GM19240 (cell line): Measurements from ENCODE around the gene SHC2.
"Not testable (repeated sequence)": the region's sequence is repeated elsewhere in the genome, so short reads cannot be mapped to it uniquely, and the experiment has no call there.

ENCODE experiments used
- DNase-seq: peaks from one replicate; pipeline ENCODE4 v3.0.0; 2011; ENCODE audit warnings: low spot score; ENCODE audit not compliant: insufficient read length

Gene SHC2

GRCh38 chr19:390386-391206, 70.2 kb downstream of the SHC2 start:
- no peak for DNase-seq

DNA sequence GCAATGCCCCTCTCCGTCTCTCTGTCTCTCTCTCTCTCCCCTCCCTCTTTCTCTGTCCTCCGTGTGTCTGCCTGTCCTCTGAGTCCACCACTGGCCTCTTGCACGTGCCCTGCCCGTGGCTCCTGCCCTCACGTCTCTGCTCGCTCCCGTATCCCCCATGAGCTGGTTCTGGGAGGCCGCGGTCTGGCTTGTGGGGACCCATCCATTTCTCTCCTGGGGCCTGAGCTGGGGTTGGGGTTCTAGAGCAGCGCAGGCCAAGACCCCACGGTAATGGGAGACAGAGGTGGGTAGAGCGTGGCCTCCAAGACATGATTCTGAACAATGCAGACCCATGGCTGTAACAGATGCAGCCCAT, 70.9 kb downstream of the SHC2 start:
- DNase-seq: no peak

DNA sequence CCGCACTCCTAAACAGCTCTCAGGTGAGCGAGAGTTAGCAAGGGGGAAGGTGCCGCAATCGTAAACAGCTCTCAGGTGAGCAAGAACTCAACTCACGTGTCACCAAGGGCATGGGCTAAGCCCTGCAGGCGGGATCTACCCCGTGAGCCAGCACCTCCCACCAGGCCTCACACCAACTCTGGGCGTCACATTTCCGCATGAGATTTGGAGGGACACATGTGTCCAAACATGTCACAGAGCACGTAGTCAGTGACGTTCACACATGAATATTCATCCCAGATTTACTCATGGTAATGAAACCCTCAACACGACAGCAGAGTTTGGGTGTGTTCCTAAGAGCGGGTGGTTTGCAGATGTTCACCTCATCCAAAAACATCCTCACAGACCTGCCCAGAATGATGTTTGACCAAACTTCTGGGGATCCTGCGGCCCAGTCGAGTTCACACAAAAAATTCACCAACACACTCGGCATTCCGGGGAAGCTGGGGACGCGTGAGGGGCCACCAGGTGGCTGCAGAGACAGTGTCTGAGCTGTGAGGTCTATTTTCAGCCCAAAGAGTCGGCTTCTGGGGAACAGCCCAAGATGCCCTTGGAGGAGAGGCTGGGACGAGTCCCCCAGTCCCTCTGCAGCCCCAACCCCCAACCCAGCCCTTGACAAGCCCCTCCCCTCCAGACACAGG, 71.4 kb downstream of the SHC2 start:
- no peak for DNase-seq

GRCh38 chr19:388691-389090, 72.1 kb downstream of the SHC2 start:
- no peak for DNase-seq

GRCh38 chr19:387777-388176, 73.1 kb downstream of the SHC2 start:
- no peak for DNase-seq

DNA sequence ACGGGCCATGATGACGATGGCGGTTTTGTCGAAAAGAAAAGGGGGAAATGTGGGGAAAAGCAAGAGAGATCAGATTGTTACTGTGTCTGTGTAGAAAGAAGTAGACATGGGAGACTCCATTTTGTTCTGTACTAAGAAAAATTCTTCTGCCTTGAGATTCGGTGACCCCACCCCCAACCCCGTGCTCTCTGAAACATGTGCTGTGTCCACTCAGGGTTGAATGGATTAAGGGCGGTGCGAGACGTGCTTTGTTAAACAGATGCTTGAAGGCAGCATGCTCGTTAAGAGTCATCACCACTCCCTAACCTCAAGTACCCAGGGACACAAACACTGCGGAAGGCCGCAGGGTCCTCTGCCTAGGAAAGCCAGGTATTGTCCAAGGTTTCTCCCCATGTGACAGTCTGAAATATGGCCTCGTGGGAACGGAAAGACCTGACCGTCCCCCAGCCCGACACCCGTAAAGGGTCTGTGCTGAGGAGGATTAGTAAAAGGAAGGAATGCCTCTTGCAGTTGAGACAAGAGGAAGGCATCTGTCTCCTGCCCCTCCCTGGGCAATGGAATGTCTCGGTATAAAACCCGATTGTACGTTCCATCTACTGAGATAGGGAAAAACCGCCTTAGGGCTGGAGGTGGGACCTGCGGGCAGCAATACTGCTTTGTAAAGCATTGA, 74.1 kb downstream of the SHC2 start:
- DNase-seq: not testable (repeated sequence)

DNA sequence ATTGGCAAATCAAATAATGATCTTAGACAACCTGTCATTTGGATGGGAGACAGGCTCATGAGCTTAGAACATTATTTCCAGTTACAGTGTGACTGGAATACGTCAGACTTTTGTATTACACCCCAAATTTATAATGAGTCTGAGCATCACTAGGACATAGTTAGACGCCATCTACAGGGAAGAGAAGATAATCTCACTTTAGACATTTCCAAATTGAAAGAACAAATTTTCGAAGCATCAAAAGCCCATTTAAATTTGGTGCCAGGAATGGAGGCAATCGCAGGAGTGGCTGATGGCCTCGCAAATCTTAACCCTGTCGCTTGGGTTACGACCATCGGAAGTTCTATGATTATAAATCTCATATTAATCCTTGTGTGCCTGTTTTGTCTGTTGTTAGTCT, 74.6 kb downstream of the SHC2 start:
- DNase-seq: not testable (repeated sequence)

GRCh38 chr19:384799-385169, 76.0 kb downstream of the SHC2 start:
- DNase-seq: no peak

- no peak for DNase-seq
Observed at GRCh38 chr19:383922-384798, 76.7 kb downstream of the SHC2 start.

DNA sequence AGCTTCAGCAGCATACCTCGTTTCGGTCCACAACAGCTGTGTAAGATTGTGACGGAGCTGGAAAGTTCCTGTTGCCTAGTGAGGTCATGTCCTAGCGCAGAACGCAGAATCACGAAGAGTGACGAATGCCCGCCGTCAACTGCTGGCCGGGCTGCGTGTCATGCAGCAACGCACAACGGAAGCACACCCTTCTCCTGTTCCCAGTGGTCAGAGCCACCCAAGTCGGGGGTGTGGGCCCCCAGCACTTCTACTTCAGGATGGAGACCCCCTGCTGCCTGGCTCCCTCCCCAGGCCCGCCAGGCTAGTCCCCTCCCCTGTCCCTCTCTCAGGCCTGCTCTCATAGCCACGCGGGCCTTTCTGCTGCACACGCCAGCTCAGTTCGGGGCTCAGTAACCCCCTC, 77.8 kb downstream of the SHC2 start:
- no peak for DNase-seq

DNA sequence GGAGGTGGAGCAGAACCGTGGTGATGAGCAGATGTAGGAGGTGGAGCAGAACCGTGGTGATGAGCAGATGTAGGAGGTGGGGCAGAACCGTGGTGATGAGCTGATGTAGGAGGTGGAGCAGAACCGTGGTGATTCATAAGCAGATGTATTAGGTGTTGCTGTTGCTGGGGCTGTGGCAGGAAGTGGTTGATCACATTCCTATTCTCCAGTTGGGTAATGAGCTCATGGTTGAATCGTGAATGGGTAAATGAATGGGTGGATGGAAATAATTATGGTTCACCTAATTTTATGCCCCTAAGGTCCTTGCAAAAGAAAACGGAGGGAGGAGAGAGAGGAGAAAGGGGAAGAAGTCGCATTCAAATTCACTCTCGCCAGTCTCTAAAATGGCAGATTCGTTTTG, 78.3 kb downstream of the SHC2 start:
- not testable (repeated sequence) for DNase-seq

DNA sequence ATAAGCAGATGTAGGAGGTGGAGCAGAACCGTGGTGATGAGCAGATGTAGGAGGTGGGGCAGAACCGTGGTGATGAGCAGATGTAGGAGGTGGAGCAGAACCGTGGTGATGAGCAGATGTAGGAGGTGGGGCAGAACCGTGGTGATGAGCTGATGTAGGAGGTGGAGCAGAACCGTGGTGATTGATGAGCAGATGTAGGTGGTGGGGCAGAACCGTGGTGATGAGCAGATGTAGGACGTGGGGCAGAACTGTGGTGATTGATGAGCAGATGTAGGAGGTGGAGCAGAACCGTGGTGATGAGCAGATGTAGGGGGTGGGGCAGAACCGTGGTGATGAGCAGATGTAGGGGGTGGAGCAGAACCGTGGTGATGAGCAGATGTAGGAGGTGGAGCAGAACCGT, 78.9 kb downstream of the SHC2 start:
- DNase-seq: not testable (repeated sequence)

GRCh38 chr19:380618-381219, 80.1 kb downstream of the SHC2 start:
- not testable (repeated sequence) for DNase-seq

DNA sequence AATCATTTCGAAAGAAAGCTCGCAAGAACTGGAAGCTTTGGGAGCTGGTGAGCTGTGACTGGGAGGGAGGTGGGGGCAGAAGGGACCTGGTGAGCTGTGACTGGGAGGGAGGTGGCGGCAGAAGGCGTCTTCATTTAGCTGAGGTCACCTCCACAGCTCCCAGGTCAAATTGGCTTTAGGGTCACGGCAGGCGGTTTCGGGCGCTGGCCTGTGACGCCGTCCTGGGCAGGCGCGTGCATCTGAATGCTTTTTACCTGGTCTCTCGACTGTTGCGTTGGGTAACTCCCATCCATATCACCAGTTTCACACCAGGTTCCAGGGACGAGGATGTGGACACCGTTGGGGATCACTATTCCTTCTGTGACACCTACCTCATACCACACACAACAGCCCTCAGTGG, 81.0 kb downstream of the SHC2 start:
- DNase-seq: no peak

- no peak for DNase-seq
Observed at GRCh38 chr19:378706-379105, 82.1 kb downstream of the SHC2 start.

DNA sequence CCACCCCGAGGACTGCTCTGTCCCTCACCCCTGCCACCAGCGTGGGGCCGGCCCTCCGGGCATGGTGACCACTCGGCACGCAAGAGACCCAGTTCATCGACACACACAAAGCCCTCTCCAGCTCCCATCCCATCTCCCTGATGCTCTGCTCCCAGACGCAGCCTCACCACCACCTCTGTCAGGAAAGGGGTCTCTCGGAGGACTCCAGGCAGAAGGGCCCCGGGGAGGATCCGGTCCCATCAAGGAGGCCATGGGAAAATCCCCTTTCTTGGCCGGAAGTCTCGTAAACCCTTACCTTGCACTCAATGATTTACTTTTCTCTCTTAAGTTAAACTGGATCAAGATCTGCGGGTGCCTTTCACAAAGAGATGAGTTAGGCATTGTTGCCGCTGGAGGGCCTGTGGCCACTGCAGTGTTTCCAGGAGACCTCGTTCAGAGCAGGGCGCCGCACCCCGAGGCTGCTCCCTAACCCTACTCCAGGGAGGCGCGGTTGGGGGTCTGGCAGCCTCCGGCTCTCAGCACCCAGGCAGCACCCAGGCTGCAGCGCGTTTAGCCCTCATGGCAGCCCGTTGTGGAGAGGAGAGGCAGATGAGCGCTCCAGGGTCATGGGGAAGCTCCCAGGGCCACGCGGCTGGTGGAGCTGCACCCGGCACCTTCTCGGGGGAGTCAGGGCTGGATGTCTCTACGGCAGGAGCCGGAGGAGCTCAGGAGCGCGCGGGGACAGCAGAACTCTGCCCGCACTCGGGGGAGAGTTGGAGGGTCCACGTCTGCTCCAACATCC, 82.8 kb downstream of the SHC2 start:
- no peak for DNase-seq

DNA sequence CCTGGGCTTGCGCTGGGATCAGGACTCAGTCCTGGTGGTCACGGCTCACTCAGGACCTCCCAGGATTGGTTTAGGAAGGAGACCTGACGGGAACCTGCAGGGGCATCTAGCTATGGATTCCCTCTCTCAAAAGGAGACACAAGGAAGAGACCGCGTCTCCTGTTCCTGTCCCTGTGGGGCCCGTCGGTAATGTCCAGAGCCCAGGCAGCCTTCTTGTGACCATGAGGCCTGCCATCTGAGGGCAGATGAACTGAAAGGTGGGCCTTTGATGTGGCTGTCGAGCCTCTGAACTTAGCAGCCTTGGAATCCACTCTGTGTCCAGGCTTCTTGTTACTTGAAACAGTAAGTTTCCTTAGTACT, 84.7 kb downstream of the SHC2 start:
- DNase-seq: no peak

DNA sequence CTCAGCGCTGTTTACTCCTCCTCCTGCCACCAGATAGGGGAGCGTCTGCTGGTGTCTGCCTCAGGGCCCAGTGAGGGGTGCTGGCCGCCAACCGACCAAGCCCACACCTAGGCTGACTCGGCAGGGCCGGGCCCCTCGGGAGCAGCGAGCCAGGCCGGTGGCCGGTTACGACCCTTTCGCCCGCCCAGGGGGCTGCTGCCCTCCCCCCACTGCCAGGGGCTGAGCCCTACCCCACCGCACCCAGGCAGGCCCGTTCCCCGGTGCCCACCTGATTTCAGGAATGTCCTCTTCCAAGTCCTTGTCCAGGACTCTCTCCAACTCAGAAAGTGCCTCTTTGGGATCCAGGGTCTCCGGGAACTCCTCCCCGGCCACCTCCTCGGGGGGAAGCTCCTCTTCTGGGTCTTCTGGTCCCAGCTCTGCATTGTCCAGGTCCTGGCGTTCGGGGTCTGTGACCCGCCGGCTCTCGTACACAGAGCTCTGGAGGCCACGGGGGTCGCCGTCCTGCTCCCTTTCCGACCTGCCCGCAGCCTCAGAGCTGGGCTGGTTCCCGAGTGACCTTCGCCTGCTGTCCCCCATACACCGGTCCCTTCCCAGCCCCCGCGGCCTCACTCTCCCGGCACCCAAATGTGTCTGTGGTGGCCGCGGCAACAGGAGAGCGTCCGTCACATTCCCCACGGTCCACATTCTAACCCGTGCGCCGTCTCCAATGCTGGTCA, 85.3 kb downstream of the SHC2 start:
- DNase-seq: no peak

- no peak for DNase-seq
Observed at GRCh38 chr19:374886-375235, 86.0 kb downstream of the SHC2 start.
